Caco-2 (cell line): ENCODE data around the gene NYAP1. TPM values are rescaled to one million over a fixed set of nuclear protein-coding genes. Genes with fewer than 3 reads are reported as not detected.

Experiments used
- BruUV-seq: library from RNA; stranded (reverse); fragments of 400-500 nt; replicated peaks from 2 replicates; lab custom pipeline; 2021; lab: Mats Ljungman, UMichigan
- CTCF ChIA-PET: fragments of 300-600 bp; sonication (Branson Sonifier 250); formaldehyde crosslinking; loops from one replicate; lab custom pipeline; 2022; ENCODE audit warnings: antibody characterized with exemption; lab: Charles Lee
- POLR2A ChIA-PET: fragments of 300-600 bp; sonication (Branson Sonifier 250); formaldehyde crosslinking; loops from one replicate; lab custom pipeline; 2022; ENCODE audit warnings: antibody characterized with exemption; lab: Charles Lee
- DNase-seq, 2 experiments: peaks; one replicate each; pipeline versions ENCODE4 v3.0.0 to v3.0.0-alpha.2; 2020 to 2022
- H3K27me3 ChIP-seq: replicated peaks from 2 replicates; pipeline ENCODE4 v1.6.0; 2011; ENCODE audit warnings: low read length; ENCODE audit not compliant: control insufficient read depth, insufficient read depth
- H3K36me3 ChIP-seq: 2 replicates; pipeline ENCODE4 v1.5.1; 2011; ENCODE audit warnings: low read length; ENCODE audit not compliant: control insufficient read depth, insufficient read depth
- H3K4me1 ChIP-seq: fragments of 250-450 bp; sonication (Bioruptor Pico); 2 replicates; pipeline ENCODE4 v1.5.1; 2020; ENCODE audit warnings: mild to moderate bottlenecking
- H3K4me3 ChIP-seq: 2 replicates; pipeline ENCODE4 v1.5.1; 2011; ENCODE audit warnings: low read depth, mild to moderate bottlenecking, control low read depth, low read length
- H3K9me3 ChIP-seq: fragments of 250-450 bp; sonication (Bioruptor Pico); 2 replicates; pipeline ENCODE4 v1.5.1; 2020; ENCODE audit warnings: mild to moderate bottlenecking, moderate library complexity
- H3K27ac Mint-ChIP-seq: one replicate; pipeline ENCODE4 v1.8.0; 2022; ENCODE audit warnings: mixed read lengths; ENCODE audit not compliant: unreplicated experiment
- H3K27me3 Mint-ChIP-seq: one replicate; pipeline ENCODE4 v1.8.0; 2022; ENCODE audit warnings: mixed read lengths; ENCODE audit not compliant: insufficient read depth, unreplicated experiment
- H3K36me3 Mint-ChIP-seq: one replicate; pipeline ENCODE4 v1.8.0; 2022; ENCODE audit warnings: mild to moderate bottlenecking, mixed read lengths; ENCODE audit not compliant: insufficient read depth, unreplicated experiment
- H3K4me1 Mint-ChIP-seq: one replicate; pipeline ENCODE4 v1.8.0; 2022; ENCODE audit warnings: low read depth, mixed read lengths; ENCODE audit not compliant: unreplicated experiment
- H3K4me3 Mint-ChIP-seq: one replicate; pipeline ENCODE4 v1.8.0; 2022; ENCODE audit warnings: mild to moderate bottlenecking, moderate library complexity, mixed read lengths; ENCODE audit not compliant: unreplicated experiment
- H3K9me3 Mint-ChIP-seq: one replicate; pipeline ENCODE4 v1.8.0; 2022; ENCODE audit warnings: mixed read lengths; ENCODE audit not compliant: unreplicated experiment
- CTCF ChIP-seq, 2 experiments: fragments of 200-600 bp in 1 of 2; IDR thresholded peaks; 1 replicate in 1 of 2; 2 replicates in 1 of 2; pipeline versions ENCODE4 v1.5.1 to v1.8.0; 2011 to 2022; ENCODE audit warnings: antibody characterized with exemption in 1 of 2, control low read depth in 1 of 2, inconsistent platforms in 1 of 2, low read depth in 1 of 2, low read length in 1 of 2, mild to moderate bottlenecking in 1 of 2, moderate library complexity in 1 of 2; ENCODE audit not compliant: insufficient read depth in 1 of 2, severe bottlenecking in 1 of 2, unreplicated experiment in 1 of 2
- intact Hi-C: fragments of 100-400 bp; cut with micrococcal nuclease; formaldehyde crosslinking; loops from one replicate; pipeline ENCODE4 v1.10.0; 2022; ENCODE audit not compliant: unreplicated experiment
- total RNA-seq: library from RNA; stranded (reverse); gene quantifications from 2 replicates; pipeline ENCODE4 v1.2.3, GENCODE V29; 2022

Gene NYAP1
- total RNA-seq, 1 experiment from 2014 or later = 1.3 TPM

GRCh38 chr7:100476903-100477870, 6.5 kb upstream of the NYAP1 start:
- TF ChIP-seq CTCF (IDR thresholded peaks at IDR 0.05; ENCODE audit: insufficient read depth in 1 of 2, low read depth in 1 of 2, low read length in 1 of 2, severe bottlenecking in 1 of 2, unreplicated experiment in 1 of 2) = no peak
- Histone ChIP-seq H3K9me3 (no peaks in the 10 kb centered on the region), H3K27me3 (no peaks in the 10 kb centered on the region), H3K4me1 (no peaks in the 10 kb centered on the region), H3K4me3 (no peak overlapping the region), H3K36me3 (0 out of 2 replicates have a peak, but pooled peaks cover 1% of the 10 kb centered on the region)
- Mint-ChIP-seq H3K27me3 (no peaks in the 10 kb centered on the region), H3K36me3 (peaks cover 20% of the 10 kb centered on the region), H3K4me3 (peak overlapping the region; percentile 61), H3K9me3 (no peaks in the 10 kb centered on the region), H3K4me1 (peaks cover 22% of the 10 kb centered on the region), H3K27ac (no peak overlapping the region)
- no peak for DNase-seq
- intact Hi-C loops = no loop called here
- CTCF ChIA-PET = interaction anchor here (0.7 to 2.0 kb wide), 2 partner anchors 8 to 85 kb away, joined by 6 to 9 read pairs; no protein-coding TSS in a partner anchor
- no TSS peak for BruUV-seq
- POLR2A ChIA-PET = no interaction called here

- H3K27me3 Mint-ChIP-seq = no peaks in the 10 kb centered on the region
- no peak for DNase-seq
- Histone ChIP-seq H3K4me3 (peak overlapping the region; percentile 94), H3K4me1 (0 out of 2 replicates have a peak, but pooled peaks cover 3% of the 10 kb centered on the region), H3K36me3 (0 out of 2 replicates have a peak, but pooled peaks cover 1% of the 10 kb centered on the region), H3K9me3 (no peaks in the 10 kb centered on the region), H3K27me3 (no peaks in the 10 kb centered on the region)
- peak overlapping the region; percentile 50 for H3K27ac Mint-ChIP-seq
- ChIA-PET CTCF (interaction anchor here (0.6 to 2.0 kb wide), 3 partner anchors 8 to 193 kb away, joined by 3 to 9 read pairs (median 6); no protein-coding TSS in a partner anchor), POLR2A (interaction anchor here (2.2 kb wide), 1 partner anchor 108 kb away, joined by 10 read pairs; the partner anchor contains the start of genes FBXO24 and LRCH4)
- intact Hi-C loops = no loop called here
- H3K4me1 Mint-ChIP-seq = peaks cover 22% of the 10 kb centered on the region
- H3K4me3 Mint-ChIP-seq = peak overlapping the region; percentile 100
- no peaks in the 10 kb centered on the region for H3K9me3 Mint-ChIP-seq
- peaks cover 18% of the 10 kb centered on the region for H3K36me3 Mint-ChIP-seq
- TF ChIP-seq CTCF (IDR thresholded peaks at IDR 0.05; ENCODE audit: insufficient read depth in 1 of 2, low read depth in 1 of 2, low read length in 1 of 2, severe bottlenecking in 1 of 2, unreplicated experiment in 1 of 2) = no peak
- BruUV-seq = no TSS peak
Observed at GRCh38 chr7:100477871-100478267, 5.9 kb upstream of the NYAP1 start.
